Large intestine (tissue), 3 donors: ENCODE measurements around the gene SHANK1. TPM values are rescaled to one million over a fixed set of nuclear protein-coding genes. Genes with fewer than 3 reads are reported as not detected.

ENCODE experiments used
- DNase-seq, 2 donors: peaks; one replicate each; pipeline versions ENCODE4 v3.0.0 to v3.0.0-alpha.2; 2013
- H3K27ac ChIP-seq: one replicate; pipeline ENCODE4 v1.5.1; 2013; ENCODE audit warnings: low read length
- H3K27me3 ChIP-seq: 2 replicates; pipeline ENCODE4 v1.6.1; 2013; ENCODE audit warnings: low read length; ENCODE audit not compliant: control insufficient read depth, insufficient read depth
- H3K36me3 ChIP-seq: 2 replicates; pipeline ENCODE4 v1.6.1; 2013; ENCODE audit warnings: low read length; ENCODE audit not compliant: control insufficient read depth, insufficient read depth
- H3K4me1 ChIP-seq: one replicate; pipeline ENCODE4 v1.6.1; 2013; ENCODE audit warnings: low read length; ENCODE audit not compliant: control insufficient read depth, insufficient read depth
- H3K4me3 ChIP-seq: one replicate; pipeline ENCODE4 v1.5.1; 2013; ENCODE audit warnings: low read length
- H3K9me3 ChIP-seq: one replicate; pipeline ENCODE4 v1.6.1; 2013; ENCODE audit warnings: mild to moderate bottlenecking, low read depth, low read length, moderate library complexity; ENCODE audit not compliant: control insufficient read depth
- WGBS: methylation state at CpG from one replicate; pipeline ENCODE4 v1.1.5; 2013; ENCODE audit warnings: low lambda C conversion rate; ENCODE audit not compliant: insufficient coverage; 5-methylcytosine and 5-hydroxymethylcytosine counted together
- polyA plus RNA-seq: library from polyadenylated mRNA; unstranded; fragments of 120-200 nt; gene quantifications from one replicate; pipeline ENCODE4 v1.2.1, GENCODE V29; 2013

SHANK1 gene
- polyA plus RNA-seq, 1 donor: 3.2 TPM

- no peak for DNase-seq
- no CpG with 5 or more reads among the region's 47 CpGs for WGBS
- Histone ChIP-seq H3K4me1 (no peaks in the 10 kb centered on the region), H3K4me3 (no peak overlapping the region), H3K27ac (no peak overlapping the region), H3K9me3 (no peaks in the 10 kb centered on the region), H3K27me3 (peaks cover 25% of the 10 kb centered on the region), H3K36me3 (no peaks in the 10 kb centered on the region)
Measured at GRCh38 chr19:50702871-50703829, 16.5 kb downstream of the SHANK1 start.

GRCh38 chr19:50702158-50702870, 17.3 kb downstream of the SHANK1 start:
- no peak overlapping the region for H3K4me3 ChIP-seq
- H3K4me1 ChIP-seq: no peaks in the 10 kb centered on the region
- no peaks in the 10 kb centered on the region for H3K36me3 ChIP-seq
- H3K27me3 ChIP-seq: peaks cover 28% of the 10 kb centered on the region
- no CpG with 5 or more reads among the region's 23 CpGs for WGBS
- DNase-seq: no peak
- no peaks in the 10 kb centered on the region for H3K9me3 ChIP-seq
- no peak overlapping the region for H3K27ac ChIP-seq

GRCh38 chr19:50701367-50701985, 18.1 kb downstream of the SHANK1 start:
- DNase-seq: no peak
- Histone ChIP-seq H3K36me3 (no peaks in the 10 kb centered on the region), H3K27me3 (peaks cover 31% of the 10 kb centered on the region), H3K4me1 (no peaks in the 10 kb centered on the region), H3K4me3 (no peak overlapping the region), H3K27ac (no peak overlapping the region), H3K9me3 (no peaks in the 10 kb centered on the region)
- WGBS: no CpG with 5 or more reads among the region's 13 CpGs

- H3K27ac ChIP-seq: no peak overlapping the region
- H3K27me3 ChIP-seq: peaks cover 36% of the 10 kb centered on the region
- no peaks in the 10 kb centered on the region for H3K4me1 ChIP-seq
- no peak overlapping the region for H3K4me3 ChIP-seq
- no peaks in the 10 kb centered on the region for H3K36me3 ChIP-seq
- no peak for DNase-seq
- no peaks in the 10 kb centered on the region for H3K9me3 ChIP-seq
- WGBS: no CpG with 5 or more reads among the region's 13 CpGs
Measured at GRCh38 chr19:50697414-50698124, 22.0 kb downstream of the SHANK1 start.

GRCh38 chr19:50696094-50696483, 23.5 kb downstream of the SHANK1 start:
- WGBS: 33% methylated on average over 3 of the region's 15 CpGs
- Histone ChIP-seq H3K4me3 (no peak overlapping the region), H3K4me1 (no peaks in the 10 kb centered on the region), H3K27ac (no peak overlapping the region), H3K27me3 (peaks cover 39% of the 10 kb centered on the region), H3K36me3 (no peaks in the 10 kb centered on the region), H3K9me3 (no peaks in the 10 kb centered on the region)
- DNase-seq: no peak

GRCh38 chr19:50695251-50696093, 24.1 kb downstream of the SHANK1 start:
- no peaks in the 10 kb centered on the region for H3K9me3 ChIP-seq
- H3K4me3 ChIP-seq: no peak overlapping the region
- H3K36me3 ChIP-seq: no peaks in the 10 kb centered on the region
- WGBS: no CpG with 5 or more reads among the region's 81 CpGs
- no peak for DNase-seq
- no peak overlapping the region for H3K27ac ChIP-seq
- H3K4me1 ChIP-seq: no peaks in the 10 kb centered on the region
- peaks cover 44% of the 10 kb centered on the region for H3K27me3 ChIP-seq

- H3K27ac ChIP-seq: no peak overlapping the region
- H3K4me3 ChIP-seq: no peak overlapping the region
- no CpG with 5 or more reads among the region's 51 CpGs for WGBS
- no peaks in the 10 kb centered on the region for H3K36me3 ChIP-seq
- H3K27me3 ChIP-seq: peaks cover 44% of the 10 kb centered on the region
- no peaks in the 10 kb centered on the region for H3K9me3 ChIP-seq
- H3K4me1 ChIP-seq: no peaks in the 10 kb centered on the region
- no peak for DNase-seq
Measured at GRCh38 chr19:50694815-50695145, 24.8 kb downstream of the SHANK1 start.

- 0% methylated on average over 1 of the region's 23 CpGs for WGBS
- Histone ChIP-seq H3K27ac (no peak overlapping the region), H3K4me1 (no peaks in the 10 kb centered on the region), H3K27me3 (peaks cover 48% of the 10 kb centered on the region), H3K36me3 (no peaks in the 10 kb centered on the region), H3K9me3 (no peaks in the 10 kb centered on the region), H3K4me3 (no peak overlapping the region)
- DNase-seq: no peak
Measured at GRCh38 chr19:50693064-50693975, 26.3 kb downstream of the SHANK1 start.

- DNase-seq: no peak
- peaks cover 50% of the 10 kb centered on the region for H3K27me3 ChIP-seq
- no CpG with 5 or more reads among the region's 7 CpGs for WGBS
Measured at GRCh38 chr19:50690439-50690838, 29.2 kb downstream of the SHANK1 start.

More at GRCh38 chr19:50690439-50690838, 29.2 kb downstream of the SHANK1 start:
- H3K27ac ChIP-seq: no peak overlapping the region
- H3K4me3 ChIP-seq: no peak overlapping the region
- H3K4me1 ChIP-seq: no peaks in the 10 kb centered on the region
- H3K36me3 ChIP-seq: no peaks in the 10 kb centered on the region
- no peaks in the 10 kb centered on the region for H3K9me3 ChIP-seq
